SH-SY5Y (cell line): ENCODE measurements around the gene UBE2S.

Experiments
- GATA2 ChIP-seq: IDR thresholded peaks from 2 replicates; pipeline ENCODE4 v1.6.1; 2011; ENCODE audit warnings: mild to moderate bottlenecking, low read depth, low read length
- GATA3 ChIP-seq: IDR thresholded peaks from 2 replicates; pipeline ENCODE4 v1.6.1; 2011; ENCODE audit warnings: low read depth, mild to moderate bottlenecking, low read length, moderate library complexity

- no peak for TF ChIP-seq GATA2
- TF ChIP-seq GATA3, result no peak
Measured at GRCh38 chr19:55453511-55454260, 46.1 kb upstream of the UBE2S start.
